Stimulated activated naive CD8-positive, alpha-beta T cell treated with anti-CD3 and anti-CD28 coated beads, Interleukin-15, amount 100 ng/mL, for 72 hours (primary cell): ENCODE results near the gene RASAL1.

ENCODE experiments used
- ATAC-seq: fragments of 150-1000 bp; cut with Tn5 transposase; 2 replicates; pipeline ENCODE4 v1.10.0; 2021; ENCODE audit warnings: mild to moderate bottlenecking, moderate library complexity
- DNase-seq, 2 donors: peaks; one replicate each; pipeline ENCODE4 v3.0.0; 2021 to 2022
- H3K27ac Mint-ChIP-seq, 2 donors: one replicate each; pipeline ENCODE4 v1.8.0; 2022; ENCODE audit warnings: mild to moderate bottlenecking in 2 of 2, mixed read lengths in 2 of 2, moderate library complexity in 2 of 2
- H3K27me3 Mint-ChIP-seq: one replicate; pipeline ENCODE4 v1.8.0; 2022; ENCODE audit warnings: mixed read lengths
- H3K4me1 Mint-ChIP-seq: one replicate; pipeline ENCODE4 v1.8.0; 2022; ENCODE audit warnings: mild to moderate bottlenecking, mixed read lengths
- H3K4me3 Mint-ChIP-seq, 2 donors: one replicate each; pipeline ENCODE4 v1.8.0; 2022; ENCODE audit warnings: mild to moderate bottlenecking in 2 of 2, mixed read lengths in 2 of 2, moderate library complexity in 1 of 2
- H3K9me3 Mint-ChIP-seq, 2 donors: one replicate each; pipeline ENCODE4 v1.8.0; 2022; ENCODE audit warnings: mixed read lengths in 2 of 2

The RASAL1 gene

DNA sequence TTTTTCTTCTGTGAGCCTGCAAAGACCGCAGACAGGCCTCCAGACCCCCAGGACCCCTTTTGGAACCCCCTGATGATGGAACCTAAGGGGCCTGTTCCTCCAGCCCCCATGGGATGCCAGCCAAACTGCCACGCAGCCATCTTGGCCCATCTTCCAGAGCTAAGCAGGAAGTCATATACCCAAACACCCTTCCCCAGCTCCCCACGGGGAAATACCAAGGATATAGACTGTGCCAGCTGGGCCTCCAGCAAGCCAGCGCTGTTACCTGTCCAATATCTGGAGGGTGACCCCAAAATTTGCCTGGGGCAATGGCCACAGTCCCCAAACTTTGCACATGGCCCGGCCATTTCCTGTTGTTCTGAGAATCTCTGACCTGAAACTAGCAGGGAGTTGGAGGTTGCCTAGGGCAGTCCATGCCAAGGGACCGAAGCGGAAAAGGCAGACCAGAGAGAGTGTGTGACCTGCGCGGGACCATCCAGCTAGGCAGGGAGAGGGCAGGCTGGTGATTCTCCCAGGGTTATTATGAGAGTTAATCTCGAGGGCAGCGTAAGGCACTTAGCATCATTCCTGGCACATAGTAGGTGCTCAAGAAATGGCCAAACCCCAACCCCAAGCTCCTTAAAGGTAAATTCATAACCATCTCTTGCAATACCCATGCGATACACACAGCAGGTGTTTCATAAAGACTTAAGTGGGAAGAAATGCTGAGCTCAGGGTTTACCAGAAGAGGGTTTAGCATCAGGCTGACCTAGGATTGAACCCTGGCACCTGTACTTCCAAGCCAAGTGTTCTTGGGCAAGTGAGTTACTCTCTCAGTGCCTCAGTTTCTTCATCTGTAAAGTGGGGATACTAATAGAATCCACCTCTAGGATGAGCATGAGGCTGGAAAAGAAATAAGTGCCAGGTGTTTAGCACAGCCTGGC is 2.6 kb upstream of the RASAL1 start:
- DNase-seq (no peak), ATAC-seq (no peak)
- Mint-ChIP-seq H3K27ac (no peak overlapping the region), H3K27me3 (peaks cover 8% of the 10 kb centered on the region), H3K4me1 (peaks cover 43% of the 10 kb centered on the region), H3K4me3 (no peak overlapping the region), H3K9me3 (no peaks in the 10 kb centered on the region)

DNA sequence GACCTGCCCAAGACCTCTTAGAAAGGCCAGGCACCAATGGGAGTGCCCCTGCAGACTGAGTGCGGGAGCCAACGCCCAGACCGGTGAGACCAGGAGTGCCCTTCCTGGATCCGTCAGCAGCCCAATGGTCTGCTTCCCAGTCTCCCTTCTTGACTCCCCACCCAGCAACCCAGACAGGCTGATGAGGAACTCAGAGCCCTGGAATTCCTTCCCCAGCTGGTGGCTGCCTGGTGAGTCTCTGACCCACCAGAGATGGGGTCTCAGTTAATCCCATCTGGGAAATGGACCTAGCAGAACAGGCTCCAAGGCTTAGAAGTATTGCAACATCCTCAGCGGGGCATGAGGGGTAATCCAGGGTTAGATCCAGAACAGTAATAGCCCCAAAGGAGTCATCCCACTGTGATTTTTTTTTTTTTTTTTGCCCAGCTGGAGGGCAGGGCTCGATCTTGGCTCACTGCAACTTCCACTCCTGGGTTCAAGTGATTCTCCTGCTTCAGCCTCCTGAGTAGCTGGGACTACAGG is 1.5 kb upstream of the RASAL1 start:
- no peak for ATAC-seq
- DNase-seq, result no peak
- Mint-ChIP-seq H3K27me3 (peaks cover 8% of the 10 kb centered on the region), H3K4me3 (no peak overlapping the region), H3K9me3 (no peaks in the 10 kb centered on the region), H3K27ac (peak overlapping the region in 1 of 2 donors; percentile 34), H3K4me1 (peaks cover 35% of the 10 kb centered on the region)

DNA sequence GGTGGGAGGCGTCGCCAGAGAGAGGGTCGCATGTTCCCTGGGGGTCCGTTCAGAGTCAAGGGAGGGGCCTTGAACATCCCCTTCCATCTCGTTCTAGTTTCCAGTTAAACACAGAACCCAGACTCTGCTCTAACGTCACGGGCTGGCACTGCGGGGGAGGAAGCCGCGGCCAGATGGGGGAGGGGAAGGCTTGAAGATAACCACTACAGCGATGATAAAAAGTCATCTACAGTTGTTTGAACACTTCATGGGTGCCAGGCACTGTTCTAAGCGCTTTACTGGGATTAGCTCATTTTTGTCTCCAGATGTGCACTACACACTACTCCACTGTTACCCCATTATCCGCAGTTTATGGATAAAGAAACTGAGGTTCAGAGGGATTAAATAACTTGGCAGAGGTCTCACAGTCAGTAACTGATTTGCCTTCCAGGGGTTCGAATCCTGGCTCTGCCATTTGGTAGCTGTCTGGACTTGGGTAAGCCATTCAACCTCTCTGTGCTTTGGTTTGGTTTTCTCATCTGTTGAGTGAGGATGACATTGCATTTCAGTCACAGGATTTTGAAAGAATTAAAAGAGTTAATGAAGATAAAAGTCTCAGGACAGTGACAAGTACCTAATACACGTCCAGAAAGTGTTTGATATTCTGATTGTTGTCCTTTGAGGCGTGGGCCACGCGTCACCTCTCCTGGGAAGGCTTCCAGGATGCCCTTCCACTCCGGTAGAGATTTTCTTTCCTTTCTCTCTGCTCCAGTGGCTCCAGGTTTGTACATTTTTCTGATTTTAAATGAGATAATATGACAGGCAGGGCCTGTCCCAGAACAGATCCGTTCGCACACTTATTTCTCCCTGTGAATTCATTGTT is 798 bp upstream of the RASAL1 start:
- peak; percentile 79 for ATAC-seq
- H3K4me3 Mint-ChIP-seq, result peak overlapping the region; percentile 82 to 90
- H3K27ac Mint-ChIP-seq, result peak overlapping the region in 1 of 2 donors; percentile 94
- peak; percentile 69 to 75 for DNase-seq
- H3K4me1 Mint-ChIP-seq, result peaks cover 35% of the 10 kb centered on the region
- H3K27me3 Mint-ChIP-seq, result peaks cover 8% of the 10 kb centered on the region
- no peaks in the 10 kb centered on the region for H3K9me3 Mint-ChIP-seq

GRCh38 chr12:113134521-113134951 is 1.0 kb downstream of the RASAL1 start:
- no peak for ATAC-seq
- Mint-ChIP-seq H3K27me3 (peaks cover 8% of the 10 kb centered on the region), H3K4me1 (peaks cover 51% of the 10 kb centered on the region), H3K27ac (peak overlapping the region; percentile 12 to 49), H3K9me3 (no peaks in the 10 kb centered on the region), H3K4me3 (peak overlapping the region; percentile 82 to 90)
- no peak for DNase-seq

- H3K27ac Mint-ChIP-seq, result no peak overlapping the region
- ATAC-seq, result no peak
- DNase-seq, result no peak
- H3K9me3 Mint-ChIP-seq, result no peaks in the 10 kb centered on the region
- peaks cover 55% of the 10 kb centered on the region for H3K4me1 Mint-ChIP-seq
- H3K4me3 Mint-ChIP-seq, result peak overlapping the region in 1 of 2 donors; percentile 90
- H3K27me3 Mint-ChIP-seq, result peaks cover 8% of the 10 kb centered on the region
These were observed 1.5 kb downstream of the RASAL1 start for GRCh38 chr12:113134071-113134470.

DNA sequence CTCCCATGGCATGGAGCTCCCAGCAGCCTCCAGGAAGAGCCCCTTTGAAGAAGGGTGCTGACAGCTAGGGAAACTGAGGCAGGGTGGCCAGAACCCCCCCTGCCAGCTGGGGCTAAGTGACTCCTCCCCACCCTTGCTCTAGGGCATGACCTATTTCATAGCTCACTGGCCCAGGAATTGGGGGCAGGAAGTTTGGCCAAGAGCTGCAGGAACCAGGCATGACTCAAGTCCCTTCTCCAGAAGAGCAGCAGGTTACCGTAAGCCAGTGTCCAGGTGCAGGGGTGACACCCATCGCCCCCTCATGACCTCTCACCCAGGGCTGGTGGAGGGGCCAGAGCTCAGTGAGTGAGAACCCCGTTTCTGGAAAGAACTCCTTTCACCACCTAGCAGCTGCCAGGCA is 1.9 kb downstream of the RASAL1 start:
- DNase-seq, result no peak
- no peak for ATAC-seq
- Mint-ChIP-seq H3K4me1 (peaks cover 59% of the 10 kb centered on the region), H3K27ac (no peak overlapping the region), H3K9me3 (no peaks in the 10 kb centered on the region), H3K27me3 (peaks cover 8% of the 10 kb centered on the region), H3K4me3 (peak overlapping the region in 1 of 2 donors; percentile 8)

GRCh38 chr12:113133036-113133435 is 2.5 kb downstream of the RASAL1 start:
- DNase-seq (no peak), ATAC-seq (no peak)
- Mint-ChIP-seq H3K4me1 (peaks cover 64% of the 10 kb centered on the region), H3K9me3 (no peaks in the 10 kb centered on the region), H3K27me3 (peaks cover 8% of the 10 kb centered on the region), H3K27ac (no peak overlapping the region), H3K4me3 (no peak overlapping the region)

GRCh38 chr12:113131556-113131955 is 4.0 kb downstream of the RASAL1 start:
- H3K27me3 Mint-ChIP-seq, result peaks cover 8% of the 10 kb centered on the region

GRCh38 chr12:113130457-113131135 is 5.0 kb downstream of the RASAL1 start:
- H3K9me3 Mint-ChIP-seq, result no peaks in the 10 kb centered on the region
- peaks cover 8% of the 10 kb centered on the region for H3K27me3 Mint-ChIP-seq
- DNase-seq (no peak), ATAC-seq (no peak)
- H3K4me1 Mint-ChIP-seq, result peaks cover 46% of the 10 kb centered on the region
- no peak overlapping the region for H3K27ac Mint-ChIP-seq
- no peak overlapping the region for H3K4me3 Mint-ChIP-seq

More at GRCh38 chr12:113131556-113131955, 4.0 kb downstream of the RASAL1 start:
- no peak overlapping the region for H3K27ac Mint-ChIP-seq
- ATAC-seq (no peak), DNase-seq (no peak)
- H3K9me3 Mint-ChIP-seq, result no peaks in the 10 kb centered on the region
- H3K4me3 Mint-ChIP-seq, result no peak overlapping the region
- H3K4me1 Mint-ChIP-seq, result peaks cover 56% of the 10 kb centered on the region

DNA sequence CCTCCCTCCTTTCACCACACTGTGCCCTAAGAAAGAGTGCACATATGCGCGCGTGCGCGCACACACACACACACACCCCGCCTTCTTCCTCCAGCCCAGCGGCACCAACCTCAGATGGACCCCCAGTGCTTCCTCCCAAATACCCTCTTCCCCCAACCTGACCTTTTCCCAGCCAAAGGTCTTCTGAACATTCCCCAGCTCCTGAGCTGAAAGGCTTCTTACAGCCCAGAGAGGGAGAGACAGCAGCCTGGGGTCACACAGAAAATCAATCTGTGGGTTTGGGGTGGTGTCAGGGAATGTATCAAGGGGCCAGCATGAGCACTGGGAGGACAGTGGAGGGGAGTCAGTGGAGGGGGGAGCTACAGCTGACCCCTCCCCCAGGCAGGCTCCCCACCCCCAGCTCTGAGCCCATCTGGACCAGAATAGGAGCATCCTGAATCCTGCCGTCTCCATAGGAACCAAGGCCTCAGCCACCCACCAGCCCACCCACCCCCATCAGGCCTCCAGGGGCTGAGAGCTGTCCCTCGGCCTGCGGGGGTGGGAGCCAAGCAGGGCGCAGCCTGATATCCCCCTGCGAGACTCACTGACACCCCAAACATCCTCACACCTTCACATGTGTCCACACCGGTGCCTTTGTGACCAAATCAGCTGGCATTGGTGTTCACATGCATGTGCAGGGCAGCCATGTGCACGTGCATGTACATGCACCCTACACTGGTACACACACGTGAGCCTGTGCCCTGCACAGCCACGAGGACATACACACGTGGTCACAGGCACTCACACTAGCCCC is 5.7 kb downstream of the RASAL1 start:
- H3K9me3 Mint-ChIP-seq, result no peaks in the 10 kb centered on the region
- H3K27me3 Mint-ChIP-seq, result peaks cover 2% of the 10 kb centered on the region
- ATAC-seq, result peak; percentile 6
- peaks cover 39% of the 10 kb centered on the region for H3K4me1 Mint-ChIP-seq
- no peak overlapping the region for H3K27ac Mint-ChIP-seq
- DNase-seq, result no peak
- no peak overlapping the region for H3K4me3 Mint-ChIP-seq

DNA sequence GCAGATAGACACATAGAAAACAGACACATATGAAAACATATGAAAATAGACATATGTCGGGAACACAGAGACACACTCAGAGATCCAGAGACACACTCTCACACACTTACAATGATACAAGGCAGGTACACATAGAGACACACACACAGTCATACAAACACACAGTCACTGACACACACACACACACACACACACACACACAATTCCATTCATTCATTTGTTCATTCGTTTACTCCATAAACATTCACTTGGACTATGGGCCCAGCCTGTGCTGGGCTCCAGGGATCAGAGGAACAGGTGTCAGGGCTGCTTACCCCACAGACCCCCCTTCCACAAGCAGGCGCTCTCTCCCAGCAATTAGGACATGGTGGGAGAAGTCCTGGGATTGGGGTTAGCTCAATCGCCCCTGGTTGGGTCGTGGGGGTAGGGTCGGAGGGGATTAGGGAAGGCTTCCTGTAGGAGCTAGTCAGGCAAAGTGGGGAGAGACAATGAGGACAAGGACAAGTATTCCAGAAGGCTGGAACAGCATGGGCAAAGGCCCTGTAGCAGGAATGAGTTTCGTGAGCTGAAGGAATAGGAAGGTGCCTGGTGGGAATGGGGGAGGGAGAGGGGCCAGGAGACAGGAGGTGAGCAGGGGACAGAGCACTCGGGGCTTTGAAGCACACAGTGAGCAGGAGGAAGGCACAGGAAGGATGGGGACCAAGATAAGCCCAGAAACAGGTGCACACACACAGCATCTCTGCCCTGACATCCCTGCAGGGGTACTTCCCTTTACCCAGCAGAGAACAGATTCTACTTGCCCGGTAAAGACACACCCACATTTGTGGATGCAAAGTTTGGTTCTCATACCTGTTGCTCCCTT is 6.5 kb downstream of the RASAL1 start:
- ATAC-seq, result peak; percentile 37
- H3K27me3 Mint-ChIP-seq, result no peaks in the 10 kb centered on the region
- no peaks in the 10 kb centered on the region for H3K9me3 Mint-ChIP-seq
- peaks cover 36% of the 10 kb centered on the region for H3K4me1 Mint-ChIP-seq
- no peak overlapping the region for H3K4me3 Mint-ChIP-seq
- DNase-seq, result no peak
- no peak overlapping the region for H3K27ac Mint-ChIP-seq

DNA sequence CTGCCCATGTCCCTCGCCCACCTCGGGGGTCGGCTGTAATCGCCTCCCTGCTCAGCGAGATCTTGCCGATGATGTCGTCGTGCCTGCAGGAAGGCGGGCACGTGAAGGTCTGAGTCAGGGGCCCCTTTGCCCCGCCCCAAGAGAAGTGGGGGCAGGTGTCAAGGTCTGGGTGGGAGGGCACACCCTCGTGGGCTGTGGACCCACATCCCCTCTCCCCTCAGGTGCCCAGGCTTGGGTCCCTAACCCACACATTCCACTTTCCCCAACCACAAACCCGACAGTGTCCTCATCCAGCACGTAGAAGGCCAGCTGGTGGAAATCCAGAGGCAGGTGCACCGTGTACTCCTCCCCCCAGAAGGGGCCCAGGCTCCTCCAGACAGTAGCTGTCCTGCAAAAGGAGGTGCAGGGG is 7.8 kb downstream of the RASAL1 start:
- no peak for DNase-seq
- Mint-ChIP-seq H3K27ac (no peak overlapping the region), H3K4me3 (no peak overlapping the region), H3K9me3 (peaks cover 2 to 7% of the 10 kb centered on the region in 2 donors), H3K27me3 (no peaks in the 10 kb centered on the region), H3K4me1 (peaks cover 36% of the 10 kb centered on the region)
- ATAC-seq, result no peak

GRCh38 chr12:113120670-113121370 is 14.7 kb downstream of the RASAL1 start:
- Mint-ChIP-seq H3K4me3 (no peak overlapping the region), H3K9me3 (peaks cover 5 to 7% of the 10 kb centered on the region in 2 donors), H3K4me1 (no peaks in the 10 kb centered on the region), H3K27ac (no peak overlapping the region), H3K27me3 (peaks cover 11% of the 10 kb centered on the region)
- ATAC-seq (no peak), DNase-seq (no peak)
